ENCODE data around the gene TMEM72.
A peak's percentile ranks its signal among the peaks of the same experiment; 100 is the strongest.

Gene TMEM72

DNA sequence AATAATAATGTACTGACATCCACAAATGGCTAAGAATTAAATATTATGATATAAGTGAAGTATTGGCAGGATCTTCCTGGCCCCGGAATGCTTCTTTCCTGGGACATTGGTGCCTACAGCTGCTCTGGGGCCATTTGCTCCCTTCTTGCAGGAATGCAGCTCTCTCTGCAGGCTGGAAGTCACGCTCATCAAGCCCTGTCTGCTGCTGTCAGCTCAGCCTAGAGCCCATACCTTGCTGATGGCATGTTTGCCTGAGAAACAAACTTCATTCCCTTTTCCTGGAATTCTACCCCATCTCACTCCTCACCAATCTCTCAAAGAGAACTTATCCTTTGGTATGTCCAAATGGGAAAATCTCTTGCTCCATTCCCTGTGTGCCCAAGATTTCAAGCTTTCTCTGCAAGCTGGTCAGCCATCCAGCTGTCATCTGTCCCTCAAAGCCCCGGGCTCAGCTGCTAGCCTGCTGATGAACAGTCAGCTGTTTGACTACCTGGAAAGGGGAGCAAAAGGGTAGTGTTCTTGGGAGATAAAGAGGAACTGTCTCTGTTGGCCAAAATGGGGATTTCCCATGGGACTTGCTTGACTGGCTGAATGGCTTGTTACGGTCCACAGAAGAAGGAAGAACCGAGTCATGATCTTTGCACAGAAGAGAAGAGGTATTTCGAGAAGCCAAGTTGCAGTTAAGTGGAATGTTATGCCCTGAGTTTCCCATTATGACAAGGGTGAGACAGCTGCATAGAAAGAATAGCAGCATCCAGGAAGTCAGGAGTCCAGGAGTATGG is 36.4 kb downstream of the TMEM72 start:
- H3K4me3 ChIP-seq (ENCODE audit: low read depth, low read length), result no peak overlapping the region
- TF ChIP-seq CTCF (IDR thresholded peaks at IDR 0.05; ENCODE audit: insufficient read depth, low read depth, low read length, missing control alignments), result no peak
- peak; percentile 85 for DNase-seq (ENCODE audit: low read depth)

GRCh38 chr10:44948642-44949041 is 37.5 kb downstream of the TMEM72 start:
- no peak for DNase-seq (ENCODE audit: low read depth)
- no peak for TF ChIP-seq CTCF (IDR thresholded peaks at IDR 0.05; ENCODE audit: insufficient read depth, low read depth, low read length, missing control alignments)
- H3K4me3 ChIP-seq (ENCODE audit: low read depth, low read length), result no peak overlapping the region

- TF ChIP-seq CTCF (IDR thresholded peaks at IDR 0.05; ENCODE audit: insufficient read depth, low read depth, low read length, missing control alignments), result no peak
- H3K4me3 ChIP-seq (ENCODE audit: low read depth, low read length), result no peak overlapping the region
- no peak for DNase-seq (ENCODE audit: low read depth)
These were observed 38.1 kb downstream of the TMEM72 start for GRCh38 chr10:44949127-44949802.

- DNase-seq (ENCODE audit: low read depth), result no peak
- TF ChIP-seq CTCF (IDR thresholded peaks at IDR 0.05; ENCODE audit: insufficient read depth, low read depth, low read length, missing control alignments), result no peak
- H3K4me3 ChIP-seq (ENCODE audit: low read depth, low read length), result no peak overlapping the region
These were observed 38.8 kb downstream of the TMEM72 start for GRCh38 chr10:44949915-44950314.

- no peak for DNase-seq (ENCODE audit: low read depth)
- TF ChIP-seq CTCF (IDR thresholded peaks at IDR 0.05; ENCODE audit: insufficient read depth, low read depth, low read length, missing control alignments), result no peak
These were observed 39.4 kb downstream of the TMEM72 start for GRCh38 chr10:44950326-44951225.

DNA sequence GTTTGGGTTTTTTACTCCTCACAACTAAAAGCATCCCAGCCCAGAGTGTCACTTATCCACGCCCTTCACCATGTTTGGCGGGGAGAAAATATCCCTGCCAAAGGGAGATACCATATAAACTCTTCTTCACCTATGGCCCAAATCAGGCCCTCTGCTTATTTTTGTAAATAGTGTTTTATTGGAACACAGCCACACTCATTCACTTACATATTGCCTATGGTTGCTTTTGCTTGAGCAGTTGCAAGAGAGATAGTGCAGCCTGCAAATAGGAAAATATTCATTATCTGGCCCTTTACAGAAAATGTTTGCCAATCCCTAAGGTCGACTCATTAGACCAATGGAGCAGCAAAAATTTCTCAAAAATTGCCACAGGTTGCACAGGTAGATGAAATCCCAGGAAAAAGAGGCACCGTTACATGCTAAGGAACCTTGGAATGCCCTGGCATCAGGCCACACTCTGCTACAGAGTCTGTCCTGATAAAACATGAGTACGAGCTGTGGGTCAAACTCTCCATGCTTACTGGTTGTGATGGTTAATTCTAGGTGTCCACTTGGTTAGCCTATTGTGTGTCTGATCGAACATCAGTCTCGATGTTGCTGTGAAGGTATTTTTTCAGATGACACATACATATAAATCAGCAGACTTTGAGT is 40.6 kb downstream of the TMEM72 start:
- H3K4me3 ChIP-seq (ENCODE audit: low read depth, low read length), result no peak overlapping the region
- no peak for DNase-seq (ENCODE audit: low read depth)
- TF ChIP-seq CTCF (IDR thresholded peaks at IDR 0.05; ENCODE audit: insufficient read depth, low read depth, low read length, missing control alignments), result no peak

More at GRCh38 chr10:44950326-44951225, 39.4 kb downstream of the TMEM72 start:
- H3K4me3 ChIP-seq (ENCODE audit: low read depth, low read length), result no peak overlapping the region

All from GM12865 (cell line).